H9 (cell line): ENCODE results near the gene MYO10. TPM values are rescaled to one million over a fixed set of nuclear protein-coding genes. Genes with fewer than 3 reads are reported as not detected.
A peak's percentile ranks its signal among the peaks of the same experiment; 100 is the strongest.

ENCODE experiments used
- DNase-seq: peaks from one replicate; pipeline ENCODE4 v3.0.0-alpha.2; 2017
- H2AFZ ChIP-seq: one replicate; pipeline ENCODE4 v1.6.1; 2013; ENCODE audit warnings: mild to moderate bottlenecking, low read length, control low read depth, moderate library complexity
- H2AK5ac ChIP-seq: 2 replicates; pipeline ENCODE4 v1.6.1; 2013; ENCODE audit warnings: low read length, control low read depth, mixed read lengths; ENCODE audit not compliant: insufficient read length
- H2BK120ac ChIP-seq: one replicate; pipeline ENCODE4 v1.6.1; 2013; ENCODE audit warnings: low read depth, mild to moderate bottlenecking, low read length, control low read depth, inconsistent platforms; ENCODE audit not compliant: poor library complexity, severe bottlenecking
- H2BK12ac ChIP-seq: 2 replicates; pipeline ENCODE4 v1.6.1; 2013; ENCODE audit warnings: low read length, control low read depth, mixed read lengths, low read depth; ENCODE audit not compliant: insufficient read length
- H2BK15ac ChIP-seq: 2 replicates; pipeline ENCODE4 v1.6.1; 2013; ENCODE audit warnings: low read depth, low read length, control low read depth
- H2BK20ac ChIP-seq: one replicate; pipeline ENCODE4 v1.6.1; 2013; ENCODE audit warnings: low read depth, mild to moderate bottlenecking, low read length, control low read depth, inconsistent platforms; ENCODE audit not compliant: poor library complexity, severe bottlenecking
- H2BK5ac ChIP-seq: 2 replicates; pipeline ENCODE4 v1.6.1; 2013; ENCODE audit warnings: low read length, control low read depth, mixed read lengths; ENCODE audit not compliant: insufficient read length
- H3K14ac ChIP-seq: 2 replicates; pipeline ENCODE4 v1.6.1; 2013; ENCODE audit warnings: low read length, control low read depth; ENCODE audit not compliant: insufficient read depth
- H3K18ac ChIP-seq: 2 replicates; pipeline ENCODE4 v1.6.1; 2013; ENCODE audit warnings: low read depth, mild to moderate bottlenecking, mixed read lengths, low read length, control low read depth; ENCODE audit not compliant: insufficient read length
- H3K23ac ChIP-seq: 2 replicates; pipeline ENCODE4 v1.6.1; 2013; ENCODE audit warnings: low read length, control low read depth, mixed read lengths, low read depth; ENCODE audit not compliant: insufficient read length
- H3K23me2 ChIP-seq: 2 replicates; pipeline ENCODE4 v1.6.1; 2013; ENCODE audit warnings: low read depth, mild to moderate bottlenecking, mixed read lengths, low read length, control low read depth; ENCODE audit not compliant: insufficient read length, poor library complexity, severe bottlenecking
- H3K27ac ChIP-seq: 2 replicates; pipeline ENCODE4 v1.5.1; 2013; ENCODE audit warnings: low read length, control low read depth, mixed read lengths, low read depth; ENCODE audit not compliant: insufficient read length
- H3K27me3 ChIP-seq: 2 replicates; pipeline ENCODE4 v1.6.1; 2013; ENCODE audit warnings: low read length, control low read depth, inconsistent platforms; ENCODE audit not compliant: insufficient read depth
- H3K4ac ChIP-seq: 2 replicates; pipeline ENCODE4 v1.6.1; 2013; ENCODE audit warnings: low read depth, mild to moderate bottlenecking, control low read depth, inconsistent platforms, low read length, moderate library complexity
- H3K4me1 ChIP-seq: 2 replicates; pipeline ENCODE4 v1.6.1; 2013; ENCODE audit warnings: low read length, control low read depth, inconsistent platforms; ENCODE audit not compliant: insufficient read depth
- H3K4me2 ChIP-seq: 2 replicates; pipeline ENCODE4 v1.6.1; 2013; ENCODE audit warnings: low read length, control low read depth, mixed read lengths; ENCODE audit not compliant: insufficient read length, insufficient read depth
- H3K56ac ChIP-seq: 2 replicates; pipeline ENCODE4 v1.6.1; 2013; ENCODE audit warnings: low read depth, mild to moderate bottlenecking, mixed read lengths, low read length, control low read depth; ENCODE audit not compliant: insufficient read length
- H3K79me1 ChIP-seq: 2 replicates; pipeline ENCODE4 v1.6.1; 2013; ENCODE audit warnings: low read depth, mild to moderate bottlenecking, moderate library complexity, low read length, control low read depth, inconsistent platforms; ENCODE audit not compliant: insufficient read depth, poor library complexity, severe bottlenecking
- H3K79me2 ChIP-seq: 2 replicates; pipeline ENCODE4 v1.6.1; 2013; ENCODE audit warnings: low read length, control low read depth, inconsistent platforms; ENCODE audit not compliant: insufficient read depth
- H3K9ac ChIP-seq: 2 replicates; pipeline ENCODE4 v1.6.1; 2013; ENCODE audit warnings: low read length, control low read depth, mixed read lengths; ENCODE audit not compliant: insufficient read length; ENCODE audit errors: extremely low read depth
- H3K9me3 ChIP-seq: one replicate; pipeline ENCODE4 v1.6.1; 2013; ENCODE audit warnings: low read depth, low read length, inconsistent platforms; ENCODE audit not compliant: control insufficient read depth
- H3T11ph ChIP-seq: one replicate; pipeline ENCODE4 v1.6.1; 2013; ENCODE audit warnings: mild to moderate bottlenecking, low read length, control low read depth, inconsistent platforms
- H4K20me1 ChIP-seq: one replicate; pipeline ENCODE4 v1.6.1; 2013; ENCODE audit not compliant: control insufficient read depth, insufficient read length, insufficient read depth
- H4K5ac ChIP-seq: 2 replicates; pipeline ENCODE4 v1.6.1; 2013; ENCODE audit warnings: low read depth, mild to moderate bottlenecking, mixed read lengths, low read length, control low read depth; ENCODE audit not compliant: insufficient read length
- H4K8ac ChIP-seq: replicated peaks from 2 replicates; pipeline ENCODE4 v1.6.1; 2013; ENCODE audit warnings: low read length, control low read depth, mixed read lengths, low read depth; ENCODE audit not compliant: insufficient read length
- H4K91ac ChIP-seq: 2 replicates; pipeline ENCODE4 v1.6.1; 2013; ENCODE audit warnings: low read depth, mild to moderate bottlenecking, moderate library complexity, mixed read lengths, low read length, control low read depth; ENCODE audit not compliant: insufficient read length
- H3K27ac Mint-ChIP-seq, 3 experiments: 2 replicates in 2 of 3; 3 replicates in 1 of 3; pipeline ENCODE4 v1.8.0; 2020 to 2021; ENCODE audit warnings: mixed read lengths in 3 of 3, mild to moderate bottlenecking in 1 of 3, moderate library complexity in 1 of 3
- H3K27me3 Mint-ChIP-seq: 2 replicates; pipeline ENCODE4 v1.8.0; 2021; ENCODE audit warnings: low read depth, mild to moderate bottlenecking, moderate library complexity, mixed read lengths
- H3K36me3 Mint-ChIP-seq, 3 experiments: 2 replicates in 2 of 3; 3 replicates in 1 of 3; pipeline ENCODE4 v1.8.0; 2020 to 2021; ENCODE audit warnings: low read depth in 3 of 3, mixed read lengths in 3 of 3; ENCODE audit not compliant: insufficient read depth in 1 of 3
- H3K4me1 Mint-ChIP-seq, 2 experiments: 2 replicates each; pipeline ENCODE4 v1.8.0; 2020; ENCODE audit warnings: mixed read lengths in 2 of 2
- H3K4me3 Mint-ChIP-seq, 2 experiments: 2 replicates in 1 of 2; 3 replicates in 1 of 2; pipeline ENCODE4 v1.8.0; 2020 to 2021; ENCODE audit warnings: mild to moderate bottlenecking in 2 of 2, mixed read lengths in 2 of 2, moderate library complexity in 1 of 2
- H3K9me3 Mint-ChIP-seq, 2 experiments: 2 replicates in 1 of 2; 3 replicates in 1 of 2; pipeline ENCODE4 v1.8.0; 2020; ENCODE audit warnings: mild to moderate bottlenecking in 2 of 2, mixed read lengths in 2 of 2, moderate library complexity in 1 of 2
- CTCF ChIP-seq: fragments of 200-600 bp; sonication (generic); conservative IDR thresholded peaks from 3 replicates; pipeline ENCODE4 v1.8.0; 2021; ENCODE audit warnings: antibody characterized with exemption, mild to moderate bottlenecking
- WGBS: extraction: QIAGEN DNeasy Blood & Tissue Kit; methylation state at CpG from one replicate; pipeline ENCODE4 v1.1.7; 2013; ENCODE audit warnings: missing lambda C conversion rate, low lambda C conversion rate, mixed read lengths; ENCODE audit not compliant: insufficient read length; ENCODE audit errors: extremely low coverage; 5-methylcytosine and 5-hydroxymethylcytosine counted together
- total RNA-seq: library from RNA; stranded (reverse); gene quantifications from 2 replicates; pipeline ENCODE4 v1.2.1, GENCODE V29; 2021

MYO10 gene
- total RNA-seq, 1 experiment from 2014 or later: 127 TPM

DNA sequence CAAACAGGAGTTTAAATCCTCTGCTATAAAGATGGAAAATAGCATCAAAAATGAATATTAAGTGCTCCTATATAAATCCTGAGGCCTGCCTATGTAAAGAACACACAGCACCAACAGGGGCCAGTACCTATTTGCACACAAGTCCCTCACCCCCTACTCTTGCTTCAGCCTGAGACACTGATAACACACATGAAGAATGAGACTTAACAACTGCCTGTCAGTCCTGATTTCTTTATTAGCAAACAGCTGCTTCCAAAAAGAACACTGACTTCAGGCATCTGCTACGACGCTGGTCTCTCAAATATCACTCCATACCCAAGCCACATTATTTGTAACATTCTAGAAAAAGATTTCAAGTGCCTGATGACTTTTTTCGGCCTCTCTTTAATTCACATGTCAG lies 55.5 kb downstream of the MYO10 start:
- Histone ChIP-seq H3K79me2 (peaks cover 5% of the 10 kb centered on the region), H3K23ac (no peak overlapping the region), H3T11ph (no peak overlapping the region), H3K18ac (no peak overlapping the region), H2BK5ac (no peak overlapping the region), H2BK20ac (no peak overlapping the region), H3K56ac (no peak overlapping the region), H3K79me1 (peaks cover 2% of the 10 kb centered on the region), H3K27me3 (no peaks in the 10 kb centered on the region), H3K9me3 (no peaks in the 10 kb centered on the region), H2AFZ (no peak overlapping the region), H3K9ac (no peak overlapping the region), H2BK120ac (no peak overlapping the region), H3K4ac (no peak overlapping the region), H4K5ac (no peak overlapping the region), H2AK5ac (no peak overlapping the region), H2BK12ac (no peak overlapping the region), H4K8ac (no peak overlapping the region), H3K23me2 (no peaks in the 10 kb centered on the region), H3K4me1 (no peaks in the 10 kb centered on the region; the same call in none of the 2 replicates), H3K4me2 (no peak overlapping the region), H4K20me1 (no peaks in the 10 kb centered on the region), H2BK15ac (no peak overlapping the region), H4K91ac (no peak overlapping the region), H3K27ac (no peak overlapping the region), H3K14ac (no peak overlapping the region)
- no peaks in the 10 kb centered on the region for H3K27me3 Mint-ChIP-seq
- H3K27ac Mint-ChIP-seq: peak overlapping the region in 2 of 3 experiments; percentile 45 to 65; a peak in 3 of 7 replicates
- H3K9me3 Mint-ChIP-seq: peaks cover under 1 to 2% of the 10 kb centered on the region in 2 experiments; a peak in 2 of 5 replicates
- peaks cover 9 to 16% (median 10%) of the 10 kb centered on the region in 3 experiments for H3K36me3 Mint-ChIP-seq
- H3K4me3 Mint-ChIP-seq: no peak overlapping the region
- no peak for TF ChIP-seq CTCF
- WGBS: no CpG with 5 or more reads among the region's 3 CpGs
- H3K4me1 Mint-ChIP-seq: peaks cover 28 to 39% of the 10 kb centered on the region in 2 experiments
- no peak for DNase-seq
